HTERT RPE-1 (cell line): Measurements from ENCODE around the gene OXER1.

ENCODE experiments used
- in situ Hi-C: fragments of 300-500 bp; cut with MboI; formaldehyde crosslinking; loops from 4 replicates; pipeline ENCODE4 v1.14.3; 2020; ENCODE audit warnings: low sequenced_read_pairs

The OXER1 gene, protein sequence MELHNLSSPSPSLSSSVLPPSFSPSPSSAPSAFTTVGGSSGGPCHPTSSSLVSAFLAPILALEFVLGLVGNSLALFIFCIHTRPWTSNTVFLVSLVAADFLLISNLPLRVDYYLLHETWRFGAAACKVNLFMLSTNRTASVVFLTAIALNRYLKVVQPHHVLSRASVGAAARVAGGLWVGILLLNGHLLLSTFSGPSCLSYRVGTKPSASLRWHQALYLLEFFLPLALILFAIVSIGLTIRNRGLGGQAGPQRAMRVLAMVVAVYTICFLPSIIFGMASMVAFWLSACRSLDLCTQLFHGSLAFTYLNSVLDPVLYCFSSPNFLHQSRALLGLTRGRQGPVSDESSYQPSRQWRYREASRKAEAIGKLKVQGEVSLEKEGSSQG

DNA sequence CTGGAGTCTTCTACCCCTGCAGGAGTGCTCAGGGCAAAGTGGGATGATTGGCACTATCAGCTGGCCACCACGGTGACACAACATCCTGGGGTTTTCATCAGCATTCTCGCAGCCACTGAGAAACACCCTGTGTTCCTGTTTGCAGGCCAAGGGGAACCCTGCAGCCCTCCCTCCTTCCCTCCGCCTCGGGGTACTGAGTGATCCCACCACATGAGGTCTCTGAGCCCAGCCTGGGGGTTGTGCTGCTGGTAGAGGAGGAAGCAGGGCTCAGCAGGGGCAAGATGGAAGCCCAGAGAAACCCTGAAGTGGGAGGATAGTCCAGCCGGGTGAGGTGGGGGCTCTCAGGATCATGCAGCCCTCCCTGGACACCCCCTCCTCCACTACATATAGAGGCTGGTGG is at the start of gene OXER1:
TSS of gene OXER1 (minus strand) at position 40 of the 400 bp plus-strand sequence. CDS start 73 bp downstream, outside the sequence.
- in situ Hi-C loops, result no loop called here

DNA sequence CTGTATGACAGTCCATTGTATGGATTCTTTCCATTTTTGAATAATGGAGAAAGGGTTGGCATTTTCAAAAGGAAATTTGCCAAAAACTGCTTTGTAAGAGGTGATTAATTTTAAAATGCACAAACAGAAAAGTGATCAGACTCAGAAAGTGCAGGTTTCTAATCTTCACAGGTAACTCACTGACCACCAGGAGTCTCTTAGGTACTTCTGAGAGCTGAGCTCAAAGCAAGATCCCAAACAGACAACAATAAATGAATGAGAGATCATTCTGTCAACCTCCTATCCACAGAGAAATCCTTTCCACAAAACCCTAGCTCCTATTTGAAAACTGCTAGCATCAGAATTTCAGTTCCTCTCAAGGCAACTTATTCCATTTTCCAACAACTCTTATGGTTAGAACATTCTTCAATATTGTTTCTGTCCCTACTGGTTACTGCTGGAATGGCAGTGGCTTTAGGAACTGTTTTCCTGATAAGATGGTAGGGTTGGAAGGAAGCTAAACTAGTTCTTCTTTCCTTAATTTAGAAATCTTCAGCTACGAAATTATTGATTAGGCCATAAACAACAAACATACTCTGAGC is 49.1 kb upstream of the OXER1 start:
- in situ Hi-C loops, result no loop called here

DNA sequence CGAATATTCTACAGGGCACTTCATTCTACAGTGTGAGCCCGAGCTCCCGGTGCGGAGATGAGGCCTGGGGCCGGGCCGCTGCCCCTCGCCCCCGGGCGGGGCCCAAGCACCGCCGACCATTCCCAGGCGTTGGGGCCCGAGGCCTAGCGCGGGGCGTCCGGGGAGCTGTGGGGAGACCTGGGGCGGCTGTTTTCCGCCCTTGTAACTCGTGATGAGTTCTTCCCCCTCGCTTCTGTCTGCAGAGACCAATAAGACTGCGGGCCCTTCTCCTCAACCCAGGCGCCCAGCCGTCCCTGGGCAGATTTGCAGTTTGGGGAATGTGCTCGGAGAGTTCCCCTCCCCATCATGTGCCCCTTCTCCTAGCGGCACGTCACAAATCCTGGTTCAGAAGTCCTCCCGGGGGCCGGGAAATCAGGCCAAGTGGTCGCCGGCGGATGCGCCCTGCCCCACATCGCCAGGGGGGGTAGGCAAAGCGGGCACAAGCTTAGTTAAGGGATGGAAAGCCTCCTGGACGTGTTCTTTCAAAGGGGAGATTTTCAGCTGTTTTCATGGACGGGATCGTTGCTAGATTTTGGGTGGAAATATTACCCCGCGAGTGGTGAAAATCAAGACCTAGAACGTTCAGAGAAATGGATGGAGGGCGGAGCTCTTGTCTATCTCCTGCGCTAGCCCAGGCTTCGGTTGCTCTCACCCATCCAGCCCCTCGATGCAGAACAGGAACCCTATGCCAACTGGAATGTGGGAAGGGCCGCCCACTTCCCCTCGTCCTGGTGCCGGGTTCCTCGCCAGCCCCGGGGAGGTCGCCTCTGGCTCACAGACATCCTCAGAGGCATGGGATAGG is 47.3 kb upstream of the OXER1 start:
- in situ Hi-C loops, result no loop called here

DNA sequence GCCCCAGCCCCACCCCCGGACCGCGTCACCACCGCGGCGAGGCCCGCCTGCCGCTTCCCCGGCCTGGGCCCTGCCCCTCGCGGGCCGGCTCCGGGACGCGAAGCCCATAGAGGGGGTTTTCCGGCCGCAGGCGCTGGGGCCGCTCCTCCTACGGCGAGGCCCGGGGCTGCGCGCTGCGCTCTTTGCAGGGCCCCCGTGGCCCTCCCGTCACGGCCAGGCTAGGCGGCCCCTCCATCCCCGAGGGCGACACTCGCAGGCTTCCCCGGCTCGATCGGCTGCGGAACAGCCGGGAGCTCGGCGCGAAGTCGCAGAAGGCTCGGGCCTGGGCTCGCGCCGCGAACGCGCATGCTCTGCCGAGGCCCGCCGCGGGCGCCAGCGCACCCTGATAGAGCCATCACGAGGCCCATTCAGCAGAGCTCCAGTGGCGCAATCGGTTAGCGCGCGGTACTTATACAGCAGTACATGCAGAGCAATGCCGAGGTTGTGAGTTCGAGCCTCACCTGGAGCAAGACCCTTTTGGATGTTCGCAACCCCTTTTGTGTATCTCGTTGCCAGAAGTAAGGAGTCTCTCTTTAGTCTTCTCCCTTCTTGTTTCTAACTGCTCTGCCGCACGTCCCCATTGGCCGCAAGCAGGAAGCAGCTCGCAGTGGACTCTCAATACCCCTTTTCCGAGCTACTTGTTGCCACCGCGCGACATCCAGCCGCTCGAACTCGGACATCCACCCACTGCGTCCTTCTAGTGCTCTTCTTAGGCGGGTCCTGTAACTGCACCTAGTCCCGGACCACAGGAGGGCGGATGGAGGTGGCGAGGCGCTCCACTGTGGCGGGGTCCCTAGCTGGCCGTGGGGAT is 46.4 kb upstream of the OXER1 start:
- in situ Hi-C loops, result no loop called here

DNA sequence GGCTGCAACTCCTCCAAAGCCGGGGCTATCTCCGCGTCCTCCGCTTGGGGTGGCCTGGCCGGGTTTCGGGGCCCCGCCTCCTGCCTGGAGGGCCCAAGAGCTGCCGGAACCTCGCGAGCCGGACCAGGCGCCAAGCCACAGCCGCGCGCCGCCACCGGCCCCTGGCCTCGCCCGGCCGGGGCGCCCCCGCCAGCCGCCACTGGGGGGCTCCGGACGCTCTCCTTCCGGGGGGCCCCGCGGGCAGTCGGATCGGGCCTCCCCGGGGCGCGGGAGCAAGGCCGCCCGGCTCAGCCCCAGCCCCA is 45.8 kb upstream of the OXER1 start:
- in situ Hi-C loops, result no loop called here

DNA sequence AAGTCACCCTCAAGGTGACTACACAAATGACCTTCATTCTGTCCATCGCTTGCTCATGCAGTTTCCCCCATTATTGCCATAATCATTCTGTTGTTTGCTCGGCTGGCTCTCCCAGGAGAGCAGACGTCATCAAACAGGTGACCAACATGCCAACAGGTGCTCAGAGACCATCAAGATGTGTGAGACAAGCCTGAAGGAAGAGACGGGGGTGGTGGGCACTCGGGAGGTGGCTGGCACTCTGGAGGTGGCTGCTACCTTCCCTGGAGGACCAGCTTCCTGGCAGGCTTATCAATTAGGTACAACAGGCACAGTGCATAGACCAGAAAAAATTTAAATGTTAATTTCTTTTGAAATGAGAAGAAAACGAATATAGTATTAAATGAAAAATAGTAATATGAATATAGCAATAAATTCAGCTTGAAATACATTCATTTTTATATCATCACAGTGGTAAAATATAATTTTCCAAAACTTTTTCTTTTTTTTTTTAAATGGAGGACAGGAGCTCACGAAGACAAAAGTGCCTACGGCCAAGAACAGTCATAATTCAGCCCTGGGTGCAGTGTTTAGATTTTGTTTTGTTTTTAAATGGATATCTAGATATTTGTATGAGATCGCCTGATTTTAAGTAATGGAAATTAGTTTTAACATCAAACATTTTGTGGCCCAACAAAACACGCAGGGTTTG is 45.3 kb upstream of the OXER1 start:
- in situ Hi-C loops, result no loop called here

DNA sequence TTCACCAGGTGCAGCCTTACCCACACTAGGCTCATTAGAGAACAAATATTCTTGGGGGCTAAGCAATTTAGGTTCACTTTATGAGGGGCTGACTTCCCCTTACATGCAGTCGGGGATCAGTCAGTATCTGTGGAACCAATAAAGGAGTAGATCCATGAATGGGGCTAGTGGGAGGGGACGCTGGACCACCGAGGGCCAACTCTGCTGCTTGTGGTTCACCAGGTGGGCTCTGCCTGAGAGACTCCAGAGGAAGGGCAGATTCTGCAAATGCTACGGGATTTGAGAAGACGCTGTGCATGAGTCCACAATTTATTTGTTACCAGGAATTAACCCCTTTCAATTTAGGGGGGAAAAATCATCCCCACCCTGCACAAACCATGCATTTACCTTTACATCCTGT is 44.4 kb upstream of the OXER1 start:
- in situ Hi-C loops, result no loop called here

DNA sequence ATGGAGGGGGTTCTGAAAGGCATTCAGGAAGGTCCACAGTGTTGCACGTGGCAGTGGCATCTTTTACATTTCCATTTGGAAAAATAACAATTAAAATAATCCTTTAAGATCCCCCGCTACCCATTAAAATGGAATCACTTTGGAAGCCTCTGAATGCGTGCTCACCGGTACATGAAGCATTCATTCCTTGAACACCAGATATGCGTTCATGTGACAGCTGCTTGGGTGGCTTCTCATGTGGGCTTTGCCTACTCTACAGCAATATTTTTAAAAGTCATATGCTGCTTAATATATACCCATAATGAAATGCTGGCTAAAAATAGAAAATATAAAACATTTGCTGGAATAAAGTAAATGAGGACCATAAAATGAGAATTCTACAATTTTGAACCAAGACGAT is 42.9 kb upstream of the OXER1 start:
- in situ Hi-C loops, result no loop called here

DNA sequence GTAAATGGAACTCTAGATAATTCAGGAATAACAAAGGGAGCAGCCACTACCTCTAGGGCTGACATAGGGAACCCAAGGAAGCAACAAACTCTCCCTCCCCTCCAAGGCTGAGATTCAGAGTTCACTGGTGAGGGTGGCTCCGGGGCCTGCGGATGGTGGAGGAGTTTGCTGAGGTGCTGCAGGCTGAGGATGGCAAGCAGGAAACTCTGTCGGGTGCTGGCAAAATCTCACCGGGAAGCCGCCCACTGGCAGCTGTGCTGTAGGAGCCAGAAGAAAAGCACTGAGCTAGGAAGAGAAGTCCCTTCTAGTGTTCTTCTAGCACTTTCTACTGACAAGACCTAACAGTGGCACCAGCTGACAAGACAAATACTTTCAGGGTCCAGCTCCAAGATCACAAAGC is 41.0 kb upstream of the OXER1 start:
- in situ Hi-C loops, result no loop called here

DNA sequence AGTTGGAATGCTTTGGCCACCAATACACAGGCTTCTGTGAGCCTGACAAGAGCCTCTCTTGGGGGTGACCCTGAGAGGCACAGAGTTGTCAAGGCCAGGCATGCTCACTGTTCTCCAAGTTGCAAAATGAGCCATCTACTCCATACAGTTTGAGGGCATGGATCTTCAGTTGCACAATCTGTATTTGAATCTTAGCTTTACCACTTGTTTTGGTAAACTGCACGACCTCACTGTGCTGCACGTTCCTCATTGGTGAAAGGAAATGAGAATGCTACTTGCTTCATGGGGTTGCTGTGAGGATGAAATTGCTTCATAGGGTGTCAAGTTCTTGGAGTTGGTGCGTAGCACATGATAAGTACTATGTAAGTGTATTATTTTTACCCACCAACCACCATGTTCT is 40.4 kb upstream of the OXER1 start:
- in situ Hi-C loops, result no loop called here

DNA sequence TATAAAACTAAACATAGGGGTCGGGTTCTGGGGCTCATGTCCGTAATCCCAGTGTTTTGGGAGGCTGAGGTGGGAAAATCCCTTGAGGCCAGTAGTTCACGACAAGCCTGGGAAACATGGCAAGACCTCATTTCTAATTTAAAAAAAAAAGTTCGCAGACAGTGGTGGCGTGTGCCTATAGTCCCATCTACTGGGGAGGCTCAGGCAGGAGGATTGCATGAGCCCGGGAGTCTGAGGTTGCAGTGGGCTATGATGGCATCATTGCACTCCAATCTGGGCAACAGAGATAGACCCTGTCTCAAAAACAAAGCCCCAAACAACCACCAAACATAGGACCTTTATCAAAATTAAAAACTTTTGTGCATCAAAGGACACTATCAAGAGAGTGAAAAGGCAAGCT is 38.2 kb upstream of the OXER1 start:
- in situ Hi-C loops, result no loop called here

DNA sequence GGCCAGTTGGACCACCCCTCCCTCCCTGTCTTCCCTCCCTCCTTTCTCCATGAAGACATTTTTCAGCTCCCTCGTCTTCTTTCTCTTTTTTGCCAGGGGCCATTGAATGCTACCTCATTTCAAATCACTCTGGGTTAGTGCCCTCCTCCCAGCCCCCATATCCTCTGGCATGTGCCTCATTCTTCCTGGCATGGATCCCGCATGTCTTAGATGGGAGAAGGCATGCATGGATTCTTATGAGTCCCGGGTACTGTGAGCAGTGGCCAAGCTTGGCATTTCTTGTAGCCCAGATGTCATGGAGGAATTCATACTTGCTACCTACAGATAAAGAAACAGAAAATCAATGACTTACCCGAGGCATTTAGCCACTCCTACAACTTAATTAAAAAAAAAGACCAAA is 37.4 kb upstream of the OXER1 start:
- in situ Hi-C loops, result no loop called here

DNA sequence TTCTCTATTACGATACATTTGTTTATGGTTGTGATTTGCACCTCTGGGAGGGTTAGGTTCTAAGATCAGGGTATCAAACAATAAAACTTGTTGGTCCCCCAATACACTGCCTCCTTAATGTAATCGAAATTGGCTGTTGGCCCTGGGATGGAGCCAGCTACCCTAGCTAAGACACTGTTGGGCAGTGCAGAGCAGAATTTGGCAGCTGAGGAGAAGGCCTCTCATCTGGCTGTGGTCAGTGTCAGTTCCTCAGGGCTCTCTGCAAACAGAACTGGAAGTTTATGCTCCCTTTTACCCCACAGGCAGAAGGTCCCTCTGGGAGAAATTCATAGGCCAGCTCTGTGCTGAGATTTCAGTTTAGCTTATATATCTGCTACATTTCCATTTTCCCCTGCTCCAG is 37.0 kb upstream of the OXER1 start:
- in situ Hi-C loops, result no loop called here

DNA sequence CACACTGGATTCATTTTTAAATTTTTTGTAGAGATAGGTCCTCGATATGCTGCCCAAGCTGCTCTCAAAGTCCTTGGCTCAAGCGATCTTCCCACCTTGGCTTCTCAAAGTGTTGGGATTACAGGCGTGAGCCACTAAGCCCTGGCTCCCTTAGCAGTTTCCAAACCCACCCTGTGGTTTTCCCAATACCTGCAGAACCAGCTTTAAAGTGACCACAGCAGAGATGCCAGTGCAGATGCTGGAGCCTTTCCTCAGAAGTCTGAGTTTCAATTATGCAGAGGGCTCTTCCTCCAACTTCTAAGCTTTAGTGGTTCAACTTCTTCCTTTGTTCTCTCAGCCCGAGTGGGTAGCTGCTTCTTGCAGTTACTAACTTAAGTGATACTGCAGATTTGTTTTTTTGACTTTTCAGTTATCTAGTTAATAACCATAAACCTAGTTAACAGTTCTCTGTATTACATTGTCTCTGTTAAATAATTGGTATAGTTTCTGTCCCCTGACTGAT is 36.6 kb upstream of the OXER1 start:
- in situ Hi-C loops, result no loop called here

DNA sequence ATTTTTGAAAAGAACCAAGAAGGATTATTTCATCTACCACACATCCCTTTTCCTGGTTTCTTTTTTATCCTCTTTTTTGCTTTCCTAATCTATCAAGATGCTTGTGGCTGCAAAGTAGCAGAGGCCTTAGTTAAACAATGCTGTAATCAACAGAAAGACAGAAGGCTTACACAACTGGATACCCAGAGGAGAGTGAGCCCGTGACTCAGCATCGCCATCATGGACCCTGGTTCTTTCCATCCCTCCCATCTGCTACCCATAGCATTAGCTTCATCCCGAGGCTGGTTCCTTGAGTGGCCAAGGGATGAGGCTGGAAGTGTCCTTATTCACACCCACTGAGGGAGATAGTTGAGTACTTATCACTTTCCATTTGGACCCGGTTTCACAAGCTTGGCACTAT is 35.9 kb upstream of the OXER1 start:
- in situ Hi-C loops, result no loop called here

DNA sequence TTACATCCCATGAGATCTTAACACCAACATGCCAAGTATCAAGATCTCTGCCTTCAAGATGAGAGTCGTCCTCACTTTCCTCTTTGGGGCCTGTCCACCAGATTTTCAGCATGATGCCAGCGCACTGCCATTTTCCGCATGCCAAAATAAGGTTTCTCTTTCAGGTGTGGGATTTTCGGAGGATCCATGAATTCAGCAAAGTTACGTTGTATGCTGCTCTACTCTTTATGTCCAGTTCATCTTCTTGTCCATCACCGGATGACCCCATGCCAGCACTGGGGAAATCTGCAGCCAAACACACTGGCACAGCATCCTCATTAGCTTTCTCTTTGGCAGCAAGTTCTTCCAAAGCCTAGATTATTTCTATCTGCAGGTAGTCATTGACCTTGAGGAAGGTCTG is 33.3 kb upstream of the OXER1 start:
- in situ Hi-C loops, result no loop called here

DNA sequence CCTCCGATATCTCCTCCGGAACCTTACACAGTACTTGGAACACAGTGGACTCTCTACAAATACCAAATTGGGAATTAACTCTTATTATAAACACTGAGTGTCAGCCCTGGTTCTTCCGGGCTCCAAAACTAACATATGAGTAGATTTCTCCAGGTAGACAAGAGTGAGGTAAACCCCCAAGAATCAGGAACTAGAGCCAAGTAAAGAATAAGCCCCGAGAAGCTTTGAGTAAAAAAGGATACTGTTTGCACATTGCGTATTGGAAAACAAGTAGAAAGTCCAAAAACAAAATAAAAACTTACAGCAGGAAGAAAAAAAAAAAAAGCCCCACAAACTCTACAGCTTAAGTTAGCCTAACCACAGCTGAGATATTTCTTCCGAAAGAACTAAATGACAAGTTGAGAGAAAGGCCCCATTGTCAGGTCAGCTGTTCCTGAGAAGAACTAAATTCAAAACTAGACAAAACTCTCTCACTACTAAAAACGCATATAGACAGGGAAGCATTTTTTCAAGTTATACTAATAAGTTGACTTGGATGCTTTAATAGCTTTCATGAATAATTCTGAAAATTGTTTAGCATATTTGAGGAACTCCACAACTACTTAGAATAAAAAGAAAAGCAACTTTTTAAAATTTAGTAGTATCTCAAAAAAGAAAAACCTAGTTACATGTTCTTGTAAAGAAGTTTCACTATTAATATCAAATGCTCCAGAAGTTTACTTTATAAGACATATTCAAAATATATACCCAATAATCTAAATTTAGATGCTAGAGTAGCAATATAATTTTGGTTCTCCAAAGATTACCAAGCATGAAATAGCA is 32.7 kb upstream of the OXER1 start:
- in situ Hi-C loops, result no loop called here

DNA sequence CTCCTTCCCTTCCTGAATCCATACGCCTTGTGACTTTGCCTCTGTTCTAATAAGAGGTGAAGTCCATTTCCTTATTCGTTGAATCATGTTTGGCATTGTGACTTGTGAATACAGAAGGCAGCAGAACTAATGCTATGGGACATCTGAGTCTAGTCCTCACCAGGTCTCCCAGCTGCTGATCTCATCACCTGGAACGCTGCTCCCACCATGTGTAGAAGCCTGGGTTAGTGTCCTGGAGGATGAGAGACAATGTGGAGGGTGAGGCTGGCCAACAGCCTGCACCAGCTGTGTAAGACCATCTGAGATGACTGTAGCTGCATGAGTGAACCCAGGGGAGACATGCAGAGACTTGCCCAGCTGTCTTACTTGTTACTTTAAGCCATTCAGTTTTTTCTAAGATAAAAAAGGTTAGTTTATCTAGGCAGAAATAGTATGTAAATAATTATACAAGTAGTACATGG is 31.9 kb upstream of the OXER1 start:
- in situ Hi-C loops, result no loop called here

DNA sequence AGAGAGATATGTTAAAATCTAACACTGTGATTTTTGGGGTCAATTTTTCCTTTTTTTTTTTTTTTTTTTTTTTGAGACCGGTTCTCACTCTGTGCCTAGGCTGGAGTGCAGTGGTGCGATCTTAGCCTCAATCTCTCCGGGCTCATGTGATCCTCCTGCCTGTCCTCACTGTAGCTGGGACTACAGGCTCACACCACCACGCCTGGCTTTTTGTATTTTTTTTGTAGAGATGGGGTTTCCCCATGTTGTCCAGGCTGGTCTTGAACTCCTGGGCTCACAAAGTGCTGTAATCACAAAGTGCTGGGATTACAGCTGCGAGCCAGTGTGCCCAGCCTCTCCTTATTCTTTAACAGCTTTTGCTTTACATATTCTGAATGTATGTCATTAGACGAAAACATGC is 31.3 kb upstream of the OXER1 start:
- in situ Hi-C loops, result no loop called here
